HEK293T (cell line): ENCODE results near the gene PIGZ.

ENCODE experiments used
- CTCF ChIA-PET: fragments of 350-600 bp; formaldehyde crosslinking; extraction: SDS; loops from one replicate; lab custom pipeline; 2021; ENCODE audit warnings: antibody characterized with exemption, inconsistent platforms; lab: Yijun Ruan, JAX
- POLR2A ChIA-PET: fragments of 350-600 bp; formaldehyde crosslinking; extraction: SDS; loops from one replicate; lab custom pipeline; 2020; ENCODE audit warnings: antibody characterized with exemption, inconsistent platforms; lab: Yijun Ruan, JAX
- DNase-seq: peaks from one replicate; pipeline ENCODE4 v3.0.0; 2012; ENCODE audit warnings: mixed read lengths; ENCODE audit errors: extremely low spot score
- ARNT ChIP-seq: fragments of 450-650 bp; IDR thresholded peaks from 2 replicates; pipeline ENCODE4 v1.6.1; 2017; ENCODE audit warnings: mild to moderate bottlenecking
- BHLHE40 ChIP-seq: fragments of 450-650 bp; IDR thresholded peaks from 2 replicates; pipeline ENCODE4 v1.6.1; 2016; ENCODE audit warnings: mild to moderate bottlenecking, moderate library complexity, borderline replicate concordance
- CTBP1 ChIP-seq: fragments of 450-650 bp; IDR thresholded peaks from 2 replicates; pipeline ENCODE4 v1.6.1; 2016; ENCODE audit warnings: borderline replicate concordance
- ELF4 ChIP-seq: fragments of 450-650 bp; IDR thresholded peaks from 2 replicates; pipeline ENCODE4 v1.6.1; 2017; ENCODE audit warnings: antibody characterized with exemption
- FOXA1 ChIP-seq: fragments of 450-650 bp; IDR thresholded peaks from 2 replicates; pipeline ENCODE4 v1.6.1; 2016; ENCODE audit warnings: mild to moderate bottlenecking
- FOXK2 ChIP-seq: fragments of 450-650 bp; IDR thresholded peaks from 2 replicates; pipeline ENCODE4 v1.6.1; 2016; ENCODE audit warnings: mild to moderate bottlenecking
- FOXM1 ChIP-seq: fragments of 450-650 bp; IDR thresholded peaks from 2 replicates; pipeline ENCODE4 v1.6.1; 2017; ENCODE audit warnings: mild to moderate bottlenecking, borderline replicate concordance
- L3MBTL2 ChIP-seq: fragments of 450-650 bp; conservative IDR thresholded peaks from 2 replicates; pipeline ENCODE4 v1.6.1; 2016; ENCODE audit warnings: mild to moderate bottlenecking
- LEF1 ChIP-seq: fragments of 450-650 bp; IDR thresholded peaks from 2 replicates; pipeline ENCODE4 v1.6.1; 2017; ENCODE audit warnings: mild to moderate bottlenecking, borderline replicate concordance
- NFRKB ChIP-seq: fragments of 450-650 bp; IDR thresholded peaks from 2 replicates; pipeline ENCODE4 v1.6.1; 2016; ENCODE audit warnings: mild to moderate bottlenecking, moderate library complexity
- PKNOX1 ChIP-seq: fragments of 450-650 bp; IDR thresholded peaks from 2 replicates; pipeline ENCODE4 v1.6.1; 2016
- SP1 ChIP-seq: fragments of 450-650 bp; IDR thresholded peaks from 2 replicates; pipeline ENCODE4 v1.6.1; 2017
- SUZ12 ChIP-seq: fragments of 450-650 bp; IDR thresholded peaks from 2 replicates; pipeline ENCODE4 v1.6.1; 2016; ENCODE audit warnings: mild to moderate bottlenecking
- TARDBP ChIP-seq: fragments of 450-650 bp; IDR thresholded peaks from 2 replicates; pipeline ENCODE4 v1.6.1; 2016
- ZNF384 ChIP-seq: fragments of 450-650 bp; IDR thresholded peaks from 2 replicates; pipeline ENCODE4 v1.6.1; 2016

PIGZ gene

GRCh38 chr3:196969134-196969659 is 564 bp upstream of the PIGZ start:
- DNase-seq = peak; percentile 28
- CTCF ChIA-PET = no interaction called here

DNA sequence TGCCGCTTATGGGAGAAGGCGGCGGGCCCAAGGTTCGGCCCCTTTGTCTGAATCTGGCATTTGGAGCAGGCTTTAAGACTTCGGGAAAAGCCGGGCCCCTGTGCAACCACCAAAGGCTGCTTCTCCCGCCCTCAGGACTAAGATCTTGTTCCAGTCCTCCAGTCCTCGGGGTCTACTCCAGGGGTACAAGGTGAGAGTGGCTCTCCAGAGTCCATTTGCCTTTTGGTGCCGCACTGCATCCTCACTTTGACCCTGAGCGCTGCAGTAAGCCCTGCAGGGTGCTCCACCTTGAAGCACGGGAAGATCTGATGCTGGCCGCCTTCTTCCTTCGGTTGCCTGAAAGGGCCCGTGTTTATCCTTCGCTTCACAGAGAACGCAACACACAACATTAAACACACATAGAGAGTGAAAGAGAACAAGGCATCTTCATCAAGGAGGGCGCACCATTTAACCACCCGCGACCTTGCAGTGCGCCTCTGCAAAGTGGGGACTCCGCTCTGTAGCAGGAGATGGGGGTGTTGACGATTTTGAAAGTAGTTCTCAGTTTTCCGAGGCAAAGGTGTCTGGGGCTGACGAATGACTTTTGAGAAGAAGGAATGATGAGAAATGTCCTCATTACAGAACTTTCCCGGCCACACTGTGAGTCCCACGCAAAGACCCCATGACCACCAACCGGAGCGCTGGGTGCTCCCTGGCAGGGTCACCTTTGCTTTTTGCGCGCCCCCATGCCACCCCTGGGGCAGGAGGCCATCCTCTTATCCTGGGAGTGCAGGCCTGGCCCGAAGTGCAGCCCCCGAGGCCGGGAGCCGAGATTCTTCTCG is 1.0 kb downstream of the PIGZ start:
- CTCF ChIA-PET = no interaction called here
- TF ChIP-seq L3MBTL2 (no peak), LEF1 (no peak), FOXA1 (no peak), ARNT (no peak), CTBP1 (no peak), FOXM1 (no peak), FOXK2 (no peak), ZNF384 (no peak), TARDBP (no peak), NFRKB (no peak)
- no peak for DNase-seq
- POLR2A ChIA-PET = no interaction called here

More at GRCh38 chr3:196969134-196969659, 564 bp upstream of the PIGZ start:
- TF ChIP-seq ARNT = no peak
- TF ChIP-seq L3MBTL2 = peak; percentile 75
- POLR2A ChIA-PET = no interaction called here

DNA sequence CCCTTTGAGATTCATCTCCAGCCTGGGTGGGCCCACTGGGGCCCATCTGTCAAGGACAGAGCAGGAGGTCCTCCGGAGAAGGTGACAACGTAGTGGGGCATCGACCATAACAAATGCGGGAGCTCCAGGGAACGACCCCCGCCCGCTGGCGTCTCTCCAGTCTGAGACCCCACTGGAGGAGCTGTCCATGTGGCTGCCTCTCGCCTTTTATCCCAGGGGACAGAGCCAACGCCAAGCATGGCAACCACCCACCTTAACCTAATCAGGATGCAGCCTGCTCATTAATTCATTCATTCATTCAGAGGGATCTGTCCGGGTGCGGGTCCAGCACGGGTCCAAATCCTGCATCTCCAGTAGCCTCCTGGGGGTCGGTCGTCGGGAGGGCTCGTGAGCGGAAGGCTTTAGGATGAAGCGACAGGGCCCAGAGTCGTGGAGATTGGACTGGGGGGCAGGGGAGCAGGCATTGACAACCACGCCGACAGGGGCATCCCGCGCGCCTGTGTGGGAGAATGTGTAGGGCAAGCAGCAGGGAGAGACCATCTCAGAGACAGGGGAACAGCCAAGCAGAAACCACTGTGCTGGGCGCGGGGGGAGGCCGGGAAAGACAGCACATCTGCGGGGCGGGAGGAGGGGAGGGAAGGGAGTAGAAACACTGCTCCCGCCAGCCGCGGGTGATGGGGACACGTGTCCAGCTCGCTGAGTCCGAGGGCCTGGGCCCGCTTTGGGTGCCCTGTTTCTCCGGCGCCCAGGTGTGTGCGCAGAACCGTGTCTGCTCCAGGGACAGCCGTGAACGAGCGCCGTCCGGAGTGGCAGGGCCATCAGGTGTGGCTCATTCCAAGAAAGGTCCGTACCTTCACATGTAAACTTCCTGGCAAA is 1.9 kb downstream of the PIGZ start:
- CTCF ChIA-PET = no interaction called here
- DNase-seq = no peak
- POLR2A ChIA-PET = no interaction called here
- TF ChIP-seq SUZ12 (no peak), ARNT (no peak), FOXM1 (no peak), FOXK2 (no peak), BHLHE40 (no peak), CTBP1 (no peak), SP1 (no peak), PKNOX1 (no peak), ELF4 (no peak), L3MBTL2 (no peak)

- no peak for DNase-seq
- ChIA-PET CTCF (no interaction called here), POLR2A (no interaction called here)
- TF ChIP-seq SP1 = no peak
- TF ChIP-seq NFRKB = no peak
- TF ChIP-seq FOXK2 = no peak
- TF ChIP-seq ARNT = no peak
These were observed 2.8 kb downstream of the PIGZ start for GRCh38 chr3:196965804-196966173.

- no peak for DNase-seq
- ChIA-PET CTCF (no interaction called here), POLR2A (no interaction called here)
- no peak for TF ChIP-seq ZNF384
- no peak for TF ChIP-seq NFRKB
- no peak for TF ChIP-seq ARNT
- no peak for TF ChIP-seq BHLHE40
- TF ChIP-seq TARDBP = no peak
- TF ChIP-seq ELF4 = no peak
- TF ChIP-seq FOXA1 = no peak
- no peak for TF ChIP-seq CTBP1
- no peak for TF ChIP-seq LEF1
- TF ChIP-seq L3MBTL2 = no peak
These were observed 3.4 kb downstream of the PIGZ start for GRCh38 chr3:196965112-196965803.

- CTCF ChIA-PET = no interaction called here
- POLR2A ChIA-PET = no interaction called here
- TF ChIP-seq FOXM1 (no peak), NFRKB (no peak)
- no peak for DNase-seq
These were observed 5.0 kb downstream of the PIGZ start for GRCh38 chr3:196963631-196963953.

DNA sequence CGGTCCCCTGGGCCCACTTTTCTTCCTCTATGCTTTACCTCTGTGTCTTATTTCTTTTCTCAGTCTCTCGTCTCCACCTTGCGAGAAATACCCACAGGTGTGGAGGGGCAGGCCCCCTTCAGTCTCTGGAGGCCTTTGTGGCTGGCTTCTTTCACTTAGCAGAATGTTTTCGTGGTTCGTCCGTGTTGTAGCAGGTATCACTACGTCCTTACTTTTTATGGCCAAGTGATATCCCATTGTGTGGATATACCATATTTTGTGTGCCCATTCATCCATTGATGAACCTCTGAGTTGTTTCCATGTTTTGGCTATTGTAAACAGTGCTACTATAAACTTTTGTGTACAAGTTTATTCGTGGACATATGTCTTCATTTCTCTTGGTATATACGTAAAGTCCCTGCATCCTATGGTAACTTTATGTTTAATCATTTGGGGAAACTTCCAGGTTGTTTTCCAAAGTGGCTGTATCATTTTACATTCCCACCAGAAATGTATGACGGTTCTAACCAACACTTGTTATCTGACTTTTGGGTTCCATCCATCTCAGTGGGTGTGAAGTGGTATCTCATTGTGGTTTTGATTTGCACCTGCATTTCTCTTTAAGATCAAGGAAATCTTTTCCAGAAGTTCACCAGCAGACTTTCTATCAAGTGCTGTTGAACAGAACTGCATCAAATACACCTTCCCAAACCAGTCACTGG is 5.6 kb downstream of the PIGZ start:
- no peak for DNase-seq
- TF ChIP-seq TARDBP = no peak
- no peak for TF ChIP-seq ZNF384
- no peak for TF ChIP-seq FOXM1
- ChIA-PET POLR2A (no interaction called here), CTCF (no interaction called here)
